ENCODE data around the gene SLC38A7. TPM values are rescaled to one million over a fixed set of nuclear protein-coding genes. Genes with fewer than 3 reads are reported as not detected.

Gene SLC38A7
- total RNA-seq, 2 donors from 2014 or later: 4.6 to 9.0 TPM

GRCh38 chr16:58634265-58634802, 50.2 kb downstream of the SLC38A7 start:
- no peak for ATAC-seq (replicated peaks)
- peaks cover 11% of the 10 kb centered on the region for H3K36me3 Mint-ChIP-seq (ENCODE audit: low read depth)
- no peak overlapping the region for H3K4me3 Mint-ChIP-seq
- H3K27ac Mint-ChIP-seq: no peak overlapping the region
- no peaks in the 10 kb centered on the region for H3K27me3 Mint-ChIP-seq
- peaks cover 5% of the 10 kb centered on the region for H3K4me1 Mint-ChIP-seq
- no peaks in the 10 kb centered on the region for H3K9me3 Mint-ChIP-seq

GRCh38 chr16:58629733-58630640, 54.6 kb downstream of the SLC38A7 start, which contains the start of gene CNOT1:
CNOT1 (minus strand) TSS chr16:58629826; CDS start chr16:58599337, 30,489 bp downstream.
- peak; percentile 91 for ATAC-seq (replicated peaks)
- peak within 1 kb of the TSS; percentile 96 for H3K27ac Mint-ChIP-seq
- H3K9me3 Mint-ChIP-seq: no peaks in the 10 kb centered on the region
- no peaks in the 10 kb centered on the region for H3K27me3 Mint-ChIP-seq
- peaks cover 42% of the 10 kb centered on the region for H3K36me3 Mint-ChIP-seq (ENCODE audit: low read depth)
- peaks cover 11% of the 10 kb centered on the region for H3K4me1 Mint-ChIP-seq
- peak within 1 kb of the TSS; percentile 89 for H3K4me3 Mint-ChIP-seq

- Mint-ChIP-seq H3K27ac (peak overlapping the region; percentile 96), H3K27me3 (no peaks in the 10 kb centered on the region), H3K36me3 (ENCODE audit: low read depth) (peaks cover 51% of the 10 kb centered on the region), H3K4me1 (peaks cover 11% of the 10 kb centered on the region), H3K4me3 (peak overlapping the region; percentile 89), H3K9me3 (no peaks in the 10 kb centered on the region)
- ATAC-seq (replicated peaks): peak; percentile 2
Measured at GRCh38 chr16:58628845-58629732, 55.5 kb downstream of the SLC38A7 start.

- Mint-ChIP-seq H3K36me3 (ENCODE audit: low read depth) (peaks cover 89% of the 10 kb centered on the region), H3K4me3 (no peak overlapping the region), H3K27ac (no peak overlapping the region), H3K9me3 (no peaks in the 10 kb centered on the region), H3K27me3 (no peaks in the 10 kb centered on the region), H3K4me1 (peaks cover 13% of the 10 kb centered on the region)
- no peak for ATAC-seq (replicated peaks)
Measured at GRCh38 chr16:58624209-58624608, 60.4 kb downstream of the SLC38A7 start.

- H3K4me3 Mint-ChIP-seq: peak overlapping the region; percentile 32
- H3K36me3 Mint-ChIP-seq (ENCODE audit: low read depth): peaks cover 95% of the 10 kb centered on the region
Measured at GRCh38 chr16:58620396-58620795, 64.2 kb downstream of the SLC38A7 start.

GRCh38 chr16:58615280-58615679, 69.3 kb downstream of the SLC38A7 start:
- H3K4me1 Mint-ChIP-seq: peaks cover 24% of the 10 kb centered on the region
- no peaks in the 10 kb centered on the region for H3K9me3 Mint-ChIP-seq
- H3K27ac Mint-ChIP-seq: peak overlapping the region; percentile 63
- peak; percentile 97 for ATAC-seq (replicated peaks)
- H3K27me3 Mint-ChIP-seq: no peaks in the 10 kb centered on the region
- peaks cover 91% of the 10 kb centered on the region for H3K36me3 Mint-ChIP-seq (ENCODE audit: low read depth)
- peak overlapping the region; percentile 50 for H3K4me3 Mint-ChIP-seq

More at GRCh38 chr16:58620396-58620795, 64.2 kb downstream of the SLC38A7 start:
- no peaks in the 10 kb centered on the region for H3K27me3 Mint-ChIP-seq
- ATAC-seq (replicated peaks): no peak
- peak overlapping the region; percentile 10 for H3K27ac Mint-ChIP-seq
- H3K9me3 Mint-ChIP-seq: no peaks in the 10 kb centered on the region
- peaks cover 20% of the 10 kb centered on the region for H3K4me1 Mint-ChIP-seq

Other genes with a start within 250 kb of the SLC38A7 start
- gene NDRG4, start 184.6 kb downstream of the SLC38A7 start, total RNA-seq: 1 to 10 TPM in 1 of 2 donors, under 1 TPM in 1; 0.95 to 7.2 TPM
- gene SETD6, start 169.3 kb downstream of the SLC38A7 start, total RNA-seq: 10 to 100 TPM in 1 of 2 donors, 1 to 10 TPM in 1; 8.9 to 16.2 TPM
- 100 to 1,000 TPM; 258 to 299 TPM for gene CNOT1, start 54.9 kb downstream of the SLC38A7 start, total RNA-seq
- 100 to 1,000 TPM in 1 of 2 donors, 10 to 100 TPM in 1; 70.7 to 126 TPM for gene GOT2, start 49.5 kb upstream of the SLC38A7 start, total RNA-seq